H9 (cell line): ENCODE results near the gene PRKCA. TPM values are rescaled to one million over a fixed set of nuclear protein-coding genes. Genes with fewer than 3 reads are reported as not detected.

Experiments used
- DNase-seq: peaks from one replicate; pipeline ENCODE4 v3.0.0-alpha.2; 2017
- H2AFZ ChIP-seq: one replicate; pipeline ENCODE4 v1.6.1; 2013; ENCODE audit warnings: mild to moderate bottlenecking, low read length, control low read depth, moderate library complexity
- H2AK5ac ChIP-seq: 2 replicates; pipeline ENCODE4 v1.6.1; 2013; ENCODE audit warnings: low read length, control low read depth, mixed read lengths; ENCODE audit not compliant: insufficient read length
- H2BK120ac ChIP-seq: one replicate; pipeline ENCODE4 v1.6.1; 2013; ENCODE audit warnings: low read depth, mild to moderate bottlenecking, low read length, control low read depth, inconsistent platforms; ENCODE audit not compliant: poor library complexity, severe bottlenecking
- H2BK12ac ChIP-seq: 2 replicates; pipeline ENCODE4 v1.6.1; 2013; ENCODE audit warnings: low read length, control low read depth, mixed read lengths, low read depth; ENCODE audit not compliant: insufficient read length
- H2BK15ac ChIP-seq: 2 replicates; pipeline ENCODE4 v1.6.1; 2013; ENCODE audit warnings: low read depth, low read length, control low read depth
- H2BK20ac ChIP-seq: one replicate; pipeline ENCODE4 v1.6.1; 2013; ENCODE audit warnings: low read depth, mild to moderate bottlenecking, low read length, control low read depth, inconsistent platforms; ENCODE audit not compliant: poor library complexity, severe bottlenecking
- H2BK5ac ChIP-seq: 2 replicates; pipeline ENCODE4 v1.6.1; 2013; ENCODE audit warnings: low read length, control low read depth, mixed read lengths; ENCODE audit not compliant: insufficient read length
- H3K14ac ChIP-seq: 2 replicates; pipeline ENCODE4 v1.6.1; 2013; ENCODE audit warnings: low read length, control low read depth; ENCODE audit not compliant: insufficient read depth
- H3K18ac ChIP-seq: 2 replicates; pipeline ENCODE4 v1.6.1; 2013; ENCODE audit warnings: low read depth, mild to moderate bottlenecking, mixed read lengths, low read length, control low read depth; ENCODE audit not compliant: insufficient read length
- H3K23ac ChIP-seq: 2 replicates; pipeline ENCODE4 v1.6.1; 2013; ENCODE audit warnings: low read length, control low read depth, mixed read lengths, low read depth; ENCODE audit not compliant: insufficient read length
- H3K23me2 ChIP-seq: 2 replicates; pipeline ENCODE4 v1.6.1; 2013; ENCODE audit warnings: low read depth, mild to moderate bottlenecking, mixed read lengths, low read length, control low read depth; ENCODE audit not compliant: insufficient read length, poor library complexity, severe bottlenecking
- H3K27ac ChIP-seq: 2 replicates; pipeline ENCODE4 v1.5.1; 2013; ENCODE audit warnings: low read length, control low read depth, mixed read lengths, low read depth; ENCODE audit not compliant: insufficient read length
- H3K27me3 ChIP-seq: 2 replicates; pipeline ENCODE4 v1.6.1; 2013; ENCODE audit warnings: low read length, control low read depth, inconsistent platforms; ENCODE audit not compliant: insufficient read depth
- H3K4ac ChIP-seq: 2 replicates; pipeline ENCODE4 v1.6.1; 2013; ENCODE audit warnings: low read depth, mild to moderate bottlenecking, control low read depth, inconsistent platforms, low read length, moderate library complexity
- H3K4me1 ChIP-seq: 2 replicates; pipeline ENCODE4 v1.6.1; 2013; ENCODE audit warnings: low read length, control low read depth, inconsistent platforms; ENCODE audit not compliant: insufficient read depth
- H3K4me2 ChIP-seq: 2 replicates; pipeline ENCODE4 v1.6.1; 2013; ENCODE audit warnings: low read length, control low read depth, mixed read lengths; ENCODE audit not compliant: insufficient read length, insufficient read depth
- H3K56ac ChIP-seq: 2 replicates; pipeline ENCODE4 v1.6.1; 2013; ENCODE audit warnings: low read depth, mild to moderate bottlenecking, mixed read lengths, low read length, control low read depth; ENCODE audit not compliant: insufficient read length
- H3K79me1 ChIP-seq: 2 replicates; pipeline ENCODE4 v1.6.1; 2013; ENCODE audit warnings: low read depth, mild to moderate bottlenecking, moderate library complexity, low read length, control low read depth, inconsistent platforms; ENCODE audit not compliant: insufficient read depth, poor library complexity, severe bottlenecking
- H3K79me2 ChIP-seq: 2 replicates; pipeline ENCODE4 v1.6.1; 2013; ENCODE audit warnings: low read length, control low read depth, inconsistent platforms; ENCODE audit not compliant: insufficient read depth
- H3K9ac ChIP-seq: 2 replicates; pipeline ENCODE4 v1.6.1; 2013; ENCODE audit warnings: low read length, control low read depth, mixed read lengths; ENCODE audit not compliant: insufficient read length; ENCODE audit errors: extremely low read depth
- H3K9me3 ChIP-seq: one replicate; pipeline ENCODE4 v1.6.1; 2013; ENCODE audit warnings: low read depth, low read length, inconsistent platforms; ENCODE audit not compliant: control insufficient read depth
- H3T11ph ChIP-seq: one replicate; pipeline ENCODE4 v1.6.1; 2013; ENCODE audit warnings: mild to moderate bottlenecking, low read length, control low read depth, inconsistent platforms
- H4K20me1 ChIP-seq: one replicate; pipeline ENCODE4 v1.6.1; 2013; ENCODE audit not compliant: control insufficient read depth, insufficient read length, insufficient read depth
- H4K5ac ChIP-seq: 2 replicates; pipeline ENCODE4 v1.6.1; 2013; ENCODE audit warnings: low read depth, mild to moderate bottlenecking, mixed read lengths, low read length, control low read depth; ENCODE audit not compliant: insufficient read length
- H4K8ac ChIP-seq: replicated peaks from 2 replicates; pipeline ENCODE4 v1.6.1; 2013; ENCODE audit warnings: low read length, control low read depth, mixed read lengths, low read depth; ENCODE audit not compliant: insufficient read length
- H4K91ac ChIP-seq: 2 replicates; pipeline ENCODE4 v1.6.1; 2013; ENCODE audit warnings: low read depth, mild to moderate bottlenecking, moderate library complexity, mixed read lengths, low read length, control low read depth; ENCODE audit not compliant: insufficient read length
- H3K27ac Mint-ChIP-seq, 3 experiments: 2 replicates in 2 of 3; 3 replicates in 1 of 3; pipeline ENCODE4 v1.8.0; 2020 to 2021; ENCODE audit warnings: mixed read lengths in 3 of 3, mild to moderate bottlenecking in 1 of 3, moderate library complexity in 1 of 3
- H3K27me3 Mint-ChIP-seq: 2 replicates; pipeline ENCODE4 v1.8.0; 2021; ENCODE audit warnings: low read depth, mild to moderate bottlenecking, moderate library complexity, mixed read lengths
- H3K36me3 Mint-ChIP-seq, 3 experiments: 2 replicates in 2 of 3; 3 replicates in 1 of 3; pipeline ENCODE4 v1.8.0; 2020 to 2021; ENCODE audit warnings: low read depth in 3 of 3, mixed read lengths in 3 of 3; ENCODE audit not compliant: insufficient read depth in 1 of 3
- H3K4me1 Mint-ChIP-seq, 2 experiments: 2 replicates each; pipeline ENCODE4 v1.8.0; 2020; ENCODE audit warnings: mixed read lengths in 2 of 2
- H3K4me3 Mint-ChIP-seq, 2 experiments: 2 replicates in 1 of 2; 3 replicates in 1 of 2; pipeline ENCODE4 v1.8.0; 2020 to 2021; ENCODE audit warnings: mild to moderate bottlenecking in 2 of 2, mixed read lengths in 2 of 2, moderate library complexity in 1 of 2
- H3K9me3 Mint-ChIP-seq, 2 experiments: 2 replicates in 1 of 2; 3 replicates in 1 of 2; pipeline ENCODE4 v1.8.0; 2020; ENCODE audit warnings: mild to moderate bottlenecking in 2 of 2, mixed read lengths in 2 of 2, moderate library complexity in 1 of 2
- CTCF ChIP-seq: fragments of 200-600 bp; sonication (generic); conservative IDR thresholded peaks from 3 replicates; pipeline ENCODE4 v1.8.0; 2021; ENCODE audit warnings: antibody characterized with exemption, mild to moderate bottlenecking
- WGBS: extraction: QIAGEN DNeasy Blood & Tissue Kit; methylation state at CpG from one replicate; pipeline ENCODE4 v1.1.7; 2013; ENCODE audit warnings: missing lambda C conversion rate, low lambda C conversion rate, mixed read lengths; ENCODE audit not compliant: insufficient read length; ENCODE audit errors: extremely low coverage; 5-methylcytosine and 5-hydroxymethylcytosine counted together
- total RNA-seq: library from RNA; stranded (reverse); gene quantifications from 2 replicates; pipeline ENCODE4 v1.2.1, GENCODE V29; 2021

Gene PRKCA
- total RNA-seq, 1 experiment from 2014 or later: 10.5 TPM

GRCh38 chr17:66652840-66653507, 350.6 kb downstream of the PRKCA start:
- no peak overlapping the region for H2BK12ac ChIP-seq
- H3K27me3 ChIP-seq: no peaks in the 10 kb centered on the region
- no peaks in the 10 kb centered on the region for H3K23me2 ChIP-seq
- no peak overlapping the region for H4K5ac ChIP-seq
- H3K14ac ChIP-seq: no peak overlapping the region
- H2AFZ ChIP-seq: no peak overlapping the region
- no peak overlapping the region for H3K9ac ChIP-seq
- Mint-ChIP-seq H3K36me3 (peaks cover 0 to 1% (median 0%) of the 10 kb centered on the region in 3 experiments; a peak in 1 of 7 replicates), H3K4me1 (peaks cover 24 to 30% of the 10 kb centered on the region in 2 experiments), H3K27ac (no peak overlapping the region; a peak in 1 of 7 replicates), H3K4me3 (no peak overlapping the region), H3K9me3 (no peaks in the 10 kb centered on the region), H3K27me3 (no peaks in the 10 kb centered on the region; the same call in 1 of the 2 replicates)
- no peak overlapping the region for H2BK15ac ChIP-seq
- no peak overlapping the region for H4K8ac ChIP-seq
- WGBS: no CpG with 5 or more reads among the region's 6 CpGs
- H3K4me2 ChIP-seq: no peak overlapping the region
- H2BK5ac ChIP-seq: no peak overlapping the region
- H3K79me2 ChIP-seq: no peaks in the 10 kb centered on the region
- H2AK5ac ChIP-seq: no peak overlapping the region
- DNase-seq: no peak
- H3K4me1 ChIP-seq: peaks cover 3% of the 10 kb centered on the region; the same call in 1 of the 2 replicates
- no peak overlapping the region for H3K4ac ChIP-seq
- no peaks in the 10 kb centered on the region for H3K79me1 ChIP-seq
- no peak for TF ChIP-seq CTCF
- H3T11ph ChIP-seq: no peak overlapping the region
- H2BK120ac ChIP-seq: no peak overlapping the region
- no peak overlapping the region for H3K56ac ChIP-seq
- no peak overlapping the region for H3K27ac ChIP-seq
- H4K91ac ChIP-seq: no peak overlapping the region
- no peak overlapping the region for H3K23ac ChIP-seq
- no peaks in the 10 kb centered on the region for H3K9me3 ChIP-seq
- no peak overlapping the region for H3K18ac ChIP-seq
- no peaks in the 10 kb centered on the region for H4K20me1 ChIP-seq
- H2BK20ac ChIP-seq: no peak overlapping the region
